Activated T-helper 2 cell treated with anti-CD3 and anti-CD28 coated beads, Interferon-gamma antibody, Interleukin-2, Interleukin-4, amounts not matched to agents 10 μg/mL and 5 μg/mL and 100 μg/mL, durations not matched to agents 14 hours and 24 hours and 36 hours (primary cell): ENCODE measurements around the gene SUGCT. TPM values are rescaled to one million over a fixed set of nuclear protein-coding genes. Genes with fewer than 3 reads are reported as not detected.

Experiments
- DNase-seq: peaks from one replicate; pipeline ENCODE4 v3.0.0; 2021; ENCODE audit warnings: low spot score
- H3K27ac Mint-ChIP-seq: one replicate; pipeline ENCODE4 v1.8.0; 2021; ENCODE audit warnings: mixed read lengths
- H3K27me3 Mint-ChIP-seq: one replicate; pipeline ENCODE4 v1.8.0; 2021; ENCODE audit warnings: low read depth, mixed read lengths
- H3K36me3 Mint-ChIP-seq: one replicate; pipeline ENCODE4 v1.8.0; 2021; ENCODE audit warnings: low read depth, mixed read lengths
- H3K4me1 Mint-ChIP-seq: one replicate; pipeline ENCODE4 v1.8.0; 2021; ENCODE audit warnings: low read depth, mixed read lengths
- H3K4me3 Mint-ChIP-seq: one replicate; pipeline ENCODE4 v1.8.0; 2021; ENCODE audit warnings: low read depth, mild to moderate bottlenecking, moderate library complexity, mixed read lengths
- H3K9me3 Mint-ChIP-seq: one replicate; pipeline ENCODE4 v1.8.0; 2021; ENCODE audit warnings: mixed read lengths
- intact Hi-C: fragments of 100-400 bp; cut with micrococcal nuclease; formaldehyde crosslinking; loops from one replicate; pipeline ENCODE4 v1.15.1; 2023
- total RNA-seq: library from RNA; stranded (reverse); gene quantifications from 2 replicates; pipeline ENCODE4 v1.2.3, GENCODE V29; 2022

SUGCT gene
- total RNA-seq, 1 donor from 2014 or later = 0.43 TPM

GRCh38 chr7:40826411-40827221 is 691.8 kb downstream of the SUGCT start:
- H3K27ac Mint-ChIP-seq = no peak overlapping the region
- H3K4me3 Mint-ChIP-seq = no peak overlapping the region
- DNase-seq = no peak
- no peaks in the 10 kb centered on the region for H3K9me3 Mint-ChIP-seq
- H3K36me3 Mint-ChIP-seq = no peaks in the 10 kb centered on the region
- intact Hi-C loops = no loop called here
- no peaks in the 10 kb centered on the region for H3K4me1 Mint-ChIP-seq
- no peaks in the 10 kb centered on the region for H3K27me3 Mint-ChIP-seq

GRCh38 chr7:40827222-40828085 is 692.6 kb downstream of the SUGCT start:
- H3K4me3 Mint-ChIP-seq = no peak overlapping the region
- H3K9me3 Mint-ChIP-seq = no peaks in the 10 kb centered on the region
- DNase-seq = no peak
- H3K4me1 Mint-ChIP-seq = no peaks in the 10 kb centered on the region
- intact Hi-C loops = no loop called here
- H3K36me3 Mint-ChIP-seq = no peaks in the 10 kb centered on the region
- no peaks in the 10 kb centered on the region for H3K27me3 Mint-ChIP-seq
- no peak overlapping the region for H3K27ac Mint-ChIP-seq

GRCh38 chr7:40828686-40829600 is 694.1 kb downstream of the SUGCT start:
- Mint-ChIP-seq H3K9me3 (no peaks in the 10 kb centered on the region), H3K27me3 (no peaks in the 10 kb centered on the region), H3K36me3 (no peaks in the 10 kb centered on the region), H3K4me3 (no peak overlapping the region), H3K4me1 (no peaks in the 10 kb centered on the region), H3K27ac (no peak overlapping the region)
- DNase-seq = no peak
- intact Hi-C loops = no loop called here

GRCh38 chr7:40833191-40833887 is 698.5 kb downstream of the SUGCT start:
- no peaks in the 10 kb centered on the region for H3K9me3 Mint-ChIP-seq
- no peaks in the 10 kb centered on the region for H3K36me3 Mint-ChIP-seq
- H3K4me3 Mint-ChIP-seq = no peak overlapping the region
- H3K27me3 Mint-ChIP-seq = no peaks in the 10 kb centered on the region
- no peak overlapping the region for H3K27ac Mint-ChIP-seq
- DNase-seq = no peak
- intact Hi-C loops = no loop called here
- no peaks in the 10 kb centered on the region for H3K4me1 Mint-ChIP-seq

GRCh38 chr7:40833888-40834234 is 699.1 kb downstream of the SUGCT start:
- Mint-ChIP-seq H3K36me3 (no peaks in the 10 kb centered on the region), H3K4me1 (no peaks in the 10 kb centered on the region), H3K4me3 (no peak overlapping the region), H3K27ac (no peak overlapping the region), H3K27me3 (no peaks in the 10 kb centered on the region), H3K9me3 (no peaks in the 10 kb centered on the region)
- intact Hi-C loops = no loop called here
- DNase-seq = no peak

GRCh38 chr7:40836218-40836617 is 701.4 kb downstream of the SUGCT start:
- peaks cover 9% of the 10 kb centered on the region for H3K9me3 Mint-ChIP-seq
- H3K4me1 Mint-ChIP-seq = no peaks in the 10 kb centered on the region
- H3K36me3 Mint-ChIP-seq = no peaks in the 10 kb centered on the region
- H3K4me3 Mint-ChIP-seq = no peak overlapping the region
- DNase-seq = no peak
- no peak overlapping the region for H3K27ac Mint-ChIP-seq
- no peaks in the 10 kb centered on the region for H3K27me3 Mint-ChIP-seq
- intact Hi-C loops = no loop called here

GRCh38 chr7:40839881-40840280 is 705.1 kb downstream of the SUGCT start:
- Mint-ChIP-seq H3K4me3 (no peak overlapping the region), H3K9me3 (peaks cover 9% of the 10 kb centered on the region), H3K27me3 (no peaks in the 10 kb centered on the region), H3K27ac (no peak overlapping the region), H3K4me1 (no peaks in the 10 kb centered on the region), H3K36me3 (no peaks in the 10 kb centered on the region)
- intact Hi-C loops = no loop called here
- DNase-seq = no peak

GRCh38 chr7:40840990-40841389 is 706.2 kb downstream of the SUGCT start:
- H3K27ac Mint-ChIP-seq = no peak overlapping the region
- H3K4me3 Mint-ChIP-seq = no peak overlapping the region
- H3K27me3 Mint-ChIP-seq = no peaks in the 10 kb centered on the region
- no peaks in the 10 kb centered on the region for H3K36me3 Mint-ChIP-seq
- H3K9me3 Mint-ChIP-seq = peaks cover 9% of the 10 kb centered on the region
- intact Hi-C loops = no loop called here
- no peaks in the 10 kb centered on the region for H3K4me1 Mint-ChIP-seq
- no peak for DNase-seq

GRCh38 chr7:40842641-40843040 is 707.8 kb downstream of the SUGCT start:
- DNase-seq = no peak
- Mint-ChIP-seq H3K4me1 (no peaks in the 10 kb centered on the region), H3K27ac (no peak overlapping the region), H3K9me3 (peaks cover 9% of the 10 kb centered on the region), H3K36me3 (no peaks in the 10 kb centered on the region), H3K27me3 (no peaks in the 10 kb centered on the region), H3K4me3 (no peak overlapping the region)
- intact Hi-C loops = no loop called here

GRCh38 chr7:40843338-40843985 is 708.7 kb downstream of the SUGCT start:
- H3K27ac Mint-ChIP-seq = no peak overlapping the region

GRCh38 chr7:40845943-40846342 is 711.1 kb downstream of the SUGCT start:
- no peak for DNase-seq

More at GRCh38 chr7:40843338-40843985, 708.7 kb downstream of the SUGCT start:
- intact Hi-C loops = no loop called here
- H3K36me3 Mint-ChIP-seq = no peaks in the 10 kb centered on the region
- no peak for DNase-seq
- no peaks in the 10 kb centered on the region for H3K4me1 Mint-ChIP-seq
- H3K4me3 Mint-ChIP-seq = no peak overlapping the region
- peaks cover 9% of the 10 kb centered on the region for H3K9me3 Mint-ChIP-seq
- H3K27me3 Mint-ChIP-seq = no peaks in the 10 kb centered on the region

GRCh38 chr7:40847921-40848320 is 713.1 kb downstream of the SUGCT start:
- DNase-seq = no peak
- Mint-ChIP-seq H3K4me1 (no peaks in the 10 kb centered on the region), H3K36me3 (no peaks in the 10 kb centered on the region), H3K27me3 (no peaks in the 10 kb centered on the region), H3K9me3 (no peaks in the 10 kb centered on the region), H3K27ac (no peak overlapping the region), H3K4me3 (no peak overlapping the region)
- intact Hi-C loops = no loop called here

More at GRCh38 chr7:40845943-40846342, 711.1 kb downstream of the SUGCT start:
- no peak overlapping the region for H3K4me3 Mint-ChIP-seq
- H3K27me3 Mint-ChIP-seq = no peaks in the 10 kb centered on the region
- H3K9me3 Mint-ChIP-seq = no peaks in the 10 kb centered on the region
- no peaks in the 10 kb centered on the region for H3K4me1 Mint-ChIP-seq
- H3K27ac Mint-ChIP-seq = no peak overlapping the region
- no peaks in the 10 kb centered on the region for H3K36me3 Mint-ChIP-seq
- intact Hi-C loops = no loop called here
